GM19328 (cell line): Measurements from ENCODE around the gene SOX9.
"Not testable (repeated sequence)": the region's sequence is repeated elsewhere in the genome, so short reads cannot be mapped to it uniquely, and the experiment has no call there.

ENCODE experiments used
- ATAC-seq: cut with Tn5 transposase; IDR thresholded peaks from one replicate; pipeline ENCODE4 v1.9.1; 2021; ENCODE audit warnings: mild to moderate bottlenecking, moderate library complexity; ENCODE audit not compliant: unreplicated experiment

Gene SOX9

GRCh38 chr17:72110942-72111318 is 9.9 kb upstream of the SOX9 start:
- no peak for ATAC-seq

DNA sequence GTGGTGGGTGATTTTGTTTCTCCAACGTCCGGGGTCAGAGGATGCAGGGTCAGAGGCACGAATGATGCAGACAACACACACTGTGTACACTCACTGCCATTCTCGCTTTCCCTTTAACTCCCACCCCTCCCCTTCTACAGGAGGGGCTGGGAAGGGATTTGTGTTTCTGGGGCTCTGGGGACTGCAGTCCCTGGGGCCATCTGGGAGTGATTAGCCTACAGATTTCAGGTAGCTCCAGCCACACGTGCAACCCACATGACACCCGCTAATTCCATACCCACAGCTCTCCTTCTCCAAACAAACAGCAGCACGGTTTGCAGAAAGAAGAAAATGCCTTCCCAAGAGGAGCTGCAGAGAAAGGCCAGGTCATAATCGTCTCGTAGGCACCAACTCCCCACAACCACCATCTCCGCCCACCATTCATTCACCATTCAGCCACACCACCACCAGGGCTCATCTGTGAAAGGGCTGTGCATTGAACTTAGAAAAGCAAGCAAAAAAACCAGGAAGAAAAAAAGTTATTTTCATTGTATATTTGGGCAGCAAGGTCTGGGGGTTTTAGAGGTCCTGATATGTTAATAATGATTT is 9.4 kb upstream of the SOX9 start:
- ATAC-seq: no peak

- ATAC-seq: not testable (repeated sequence)
These were observed 8.9 kb upstream of the SOX9 start for GRCh38 chr17:72111926-72112325.

DNA sequence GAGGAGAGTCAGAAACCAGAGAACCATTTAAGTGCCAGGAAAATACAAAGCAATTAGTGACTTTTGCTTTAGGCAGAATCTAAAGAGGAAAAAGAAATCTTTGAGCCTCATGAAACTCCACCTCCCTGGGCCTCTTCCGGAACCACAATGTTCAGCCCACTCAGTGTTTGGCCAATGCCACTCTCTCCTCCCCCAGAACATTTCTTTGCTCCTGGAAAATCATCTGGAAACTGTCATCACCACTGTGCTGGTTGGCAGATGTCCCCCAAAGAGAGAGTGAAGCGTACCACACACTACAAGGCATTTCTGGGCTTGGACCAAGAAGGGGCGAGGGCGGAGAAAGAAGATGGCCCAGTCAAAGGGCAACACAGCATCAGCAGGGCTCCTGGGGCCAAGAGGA is 7.1 kb upstream of the SOX9 start:
- ATAC-seq: no peak

GRCh38 chr17:72115781-72116525 is 4.9 kb upstream of the SOX9 start:
- ATAC-seq: no peak

DNA sequence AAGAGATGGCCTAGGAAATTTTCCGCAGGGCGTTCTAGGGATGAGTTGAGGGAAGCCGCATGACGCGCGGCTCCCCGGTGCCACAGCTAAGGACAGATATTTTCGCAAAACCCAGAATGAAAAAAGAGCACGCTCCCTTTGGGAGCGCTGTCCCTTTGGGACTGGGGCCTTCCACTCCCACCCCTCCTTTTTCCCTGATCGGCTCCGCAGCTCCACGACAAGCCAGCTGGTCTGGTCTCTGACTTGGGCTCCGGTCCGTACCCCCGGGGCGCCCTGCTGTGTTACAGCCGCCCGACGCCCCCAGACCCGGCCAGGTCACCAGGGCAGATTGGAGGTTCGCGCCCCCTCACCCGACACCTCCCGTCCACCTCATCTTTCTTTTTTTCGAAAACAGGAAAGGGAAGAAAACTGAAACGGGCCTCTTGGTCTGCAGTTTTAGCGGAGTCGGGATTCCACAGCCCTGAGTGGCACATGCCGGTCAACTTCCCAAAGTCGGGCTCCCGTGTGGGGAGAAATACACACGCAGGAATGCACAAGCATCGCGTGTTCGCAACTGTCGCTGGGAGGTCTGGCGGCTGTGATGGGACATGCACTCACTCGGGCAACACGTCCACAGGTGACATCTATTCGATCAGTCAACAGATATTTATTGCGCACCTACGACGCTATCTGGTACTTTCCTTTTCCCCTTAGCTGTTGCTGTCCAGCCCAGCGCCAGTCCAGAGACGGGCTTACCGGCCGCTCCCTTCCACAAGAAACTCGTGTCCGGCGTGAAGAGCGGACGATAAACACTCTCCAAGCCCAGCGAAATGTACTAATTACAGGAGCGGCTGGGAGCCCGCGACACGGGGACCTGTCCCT is 3.9 kb upstream of the SOX9 start:
- ATAC-seq: no peak

DNA sequence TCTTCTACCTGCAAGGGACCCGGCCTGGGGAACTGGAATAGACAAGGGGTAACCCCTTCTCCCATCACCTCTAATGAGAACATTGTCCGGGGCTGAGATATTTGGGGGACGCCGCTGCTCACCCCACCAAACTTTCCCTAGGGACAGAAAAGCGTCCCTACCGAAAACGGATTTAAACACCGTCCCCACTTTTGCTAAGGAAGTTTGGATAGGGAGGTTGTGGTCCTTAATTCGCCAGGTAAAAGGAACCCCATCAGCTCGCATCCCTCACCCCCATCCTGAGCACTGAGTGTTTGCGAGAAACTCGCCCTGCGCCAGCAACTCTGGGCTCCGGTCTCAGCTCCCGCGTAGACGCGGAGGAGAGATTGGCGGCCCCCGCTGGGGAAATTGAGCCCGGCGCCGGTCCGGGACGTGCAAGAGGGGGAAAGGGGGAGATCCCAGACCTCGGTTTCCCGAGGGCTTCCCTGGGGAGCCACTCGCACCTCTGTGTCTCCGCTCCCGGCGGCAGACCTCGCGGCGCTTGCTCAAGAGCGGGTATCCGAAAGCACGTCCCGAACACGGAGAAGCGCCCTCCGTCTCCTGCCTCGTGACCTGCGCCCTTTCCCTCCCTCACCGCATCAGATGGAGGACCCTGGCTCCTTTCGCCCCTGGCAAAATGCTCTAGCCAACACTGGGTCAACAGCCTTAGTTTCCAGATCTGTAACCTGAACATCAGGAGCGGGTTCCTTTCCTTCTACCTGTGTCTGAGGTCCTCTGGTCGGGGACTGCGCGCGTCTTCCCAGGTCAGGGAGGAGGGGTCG is 3.1 kb upstream of the SOX9 start:
- no peak for ATAC-seq

GRCh38 chr17:72118335-72119076 is 2.3 kb upstream of the SOX9 start:
- ATAC-seq: no peak

DNA sequence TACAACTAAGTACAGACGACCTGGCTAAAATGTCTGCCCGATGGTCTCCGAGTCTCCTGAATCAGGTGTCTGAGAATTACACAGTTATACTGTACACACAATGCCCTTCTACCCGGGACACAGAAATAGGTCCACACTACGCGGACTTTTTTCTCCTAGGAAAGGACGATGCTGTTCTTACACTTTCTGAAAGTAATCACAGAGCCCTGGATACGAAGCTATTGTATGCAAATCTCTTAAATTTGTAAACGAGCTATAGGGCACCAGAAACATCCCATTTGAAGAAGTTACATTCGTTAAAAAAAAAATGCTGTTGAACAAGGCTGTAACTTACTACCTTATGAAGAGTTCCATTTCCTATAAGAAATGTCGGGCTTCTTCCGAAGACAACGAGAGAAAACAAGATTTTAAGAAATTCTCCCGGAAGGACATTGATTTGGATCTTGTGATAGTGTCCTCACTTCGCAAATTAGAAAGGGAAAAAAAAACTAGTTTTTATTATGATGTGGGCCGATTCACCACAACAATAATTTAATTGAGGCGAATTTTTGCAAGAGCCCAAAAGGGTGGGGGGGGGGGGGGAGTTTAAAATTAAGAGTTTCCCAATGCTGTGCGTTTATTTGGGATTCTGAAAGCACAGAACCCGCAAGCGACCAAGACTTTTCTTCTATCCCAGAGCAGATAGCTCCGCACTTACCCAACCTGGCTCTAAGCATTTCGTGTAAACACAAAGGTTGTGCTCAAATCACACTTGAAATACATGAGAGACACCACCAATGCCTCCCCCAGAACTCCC is 1.5 kb upstream of the SOX9 start:
- ATAC-seq: no peak

DNA sequence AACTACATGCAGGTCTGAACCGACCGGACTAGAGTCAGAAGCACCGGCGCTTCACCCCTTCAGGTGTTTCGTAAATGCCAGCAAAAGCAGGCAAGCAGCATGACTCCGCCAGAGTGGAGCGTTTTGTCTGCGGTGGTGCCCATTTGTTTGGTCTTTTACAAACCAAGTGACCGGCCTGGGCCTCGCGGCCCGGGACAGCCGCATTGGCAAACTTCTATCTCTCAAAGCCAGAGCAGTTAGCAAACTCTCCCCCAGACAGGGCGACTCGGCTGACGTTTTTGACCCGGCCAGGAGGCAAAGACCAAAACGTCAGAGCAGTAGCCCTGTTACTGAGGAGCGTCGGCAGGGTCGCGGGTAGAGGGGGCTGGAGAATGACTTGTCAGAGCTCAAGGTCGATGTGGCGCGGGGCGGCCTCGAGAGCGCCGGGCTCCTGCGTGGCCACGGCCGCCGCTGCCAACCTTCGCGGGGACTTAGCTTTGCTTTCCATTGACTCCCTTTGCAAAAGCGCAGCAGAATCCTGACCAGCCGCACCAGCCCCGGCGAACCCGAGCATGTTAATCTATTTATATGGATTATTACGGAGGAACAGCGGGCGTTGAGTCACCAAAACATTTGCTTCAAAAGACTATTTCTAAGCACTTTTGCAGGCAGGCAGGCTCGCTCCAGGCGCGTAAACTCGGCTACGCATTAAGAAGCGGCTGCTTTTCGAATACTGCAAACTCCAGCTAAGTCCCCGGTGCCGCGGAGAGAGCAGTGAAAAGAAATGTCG is 763 bp upstream of the SOX9 start:
- ATAC-seq: no peak

DNA sequence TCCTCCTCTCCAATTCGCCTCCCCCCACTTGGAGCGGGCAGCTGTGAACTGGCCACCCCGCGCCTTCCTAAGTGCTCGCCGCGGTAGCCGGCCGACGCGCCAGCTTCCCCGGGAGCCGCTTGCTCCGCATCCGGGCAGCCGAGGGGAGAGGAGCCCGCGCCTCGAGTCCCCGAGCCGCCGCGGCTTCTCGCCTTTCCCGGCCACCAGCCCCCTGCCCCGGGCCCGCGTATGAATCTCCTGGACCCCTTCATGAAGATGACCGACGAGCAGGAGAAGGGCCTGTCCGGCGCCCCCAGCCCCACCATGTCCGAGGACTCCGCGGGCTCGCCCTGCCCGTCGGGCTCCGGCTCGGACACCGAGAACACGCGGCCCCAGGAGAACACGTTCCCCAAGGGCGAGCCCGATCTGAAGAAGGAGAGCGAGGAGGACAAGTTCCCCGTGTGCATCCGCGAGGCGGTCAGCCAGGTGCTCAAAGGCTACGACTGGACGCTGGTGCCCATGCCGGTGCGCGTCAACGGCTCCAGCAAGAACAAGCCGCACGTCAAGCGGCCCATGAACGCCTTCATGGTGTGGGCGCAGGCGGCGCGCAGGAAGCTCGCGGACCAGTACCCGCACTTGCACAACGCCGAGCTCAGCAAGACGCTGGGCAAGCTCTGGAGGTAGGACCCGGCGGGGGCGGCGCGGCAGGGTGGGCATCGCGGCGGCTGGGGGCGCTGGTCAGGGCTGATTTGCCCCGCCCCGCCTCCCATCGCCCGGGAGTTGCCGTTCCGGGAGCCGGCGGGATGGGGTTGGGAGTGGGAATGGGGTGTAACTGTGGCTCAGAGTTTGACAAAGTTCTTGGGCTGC is 567 bp downstream of the SOX9 start:
- peak; percentile 3 for ATAC-seq

GRCh38 chr17:72122010-72122764 is 1.4 kb downstream of the SOX9 start:
- no peak for ATAC-seq

DNA sequence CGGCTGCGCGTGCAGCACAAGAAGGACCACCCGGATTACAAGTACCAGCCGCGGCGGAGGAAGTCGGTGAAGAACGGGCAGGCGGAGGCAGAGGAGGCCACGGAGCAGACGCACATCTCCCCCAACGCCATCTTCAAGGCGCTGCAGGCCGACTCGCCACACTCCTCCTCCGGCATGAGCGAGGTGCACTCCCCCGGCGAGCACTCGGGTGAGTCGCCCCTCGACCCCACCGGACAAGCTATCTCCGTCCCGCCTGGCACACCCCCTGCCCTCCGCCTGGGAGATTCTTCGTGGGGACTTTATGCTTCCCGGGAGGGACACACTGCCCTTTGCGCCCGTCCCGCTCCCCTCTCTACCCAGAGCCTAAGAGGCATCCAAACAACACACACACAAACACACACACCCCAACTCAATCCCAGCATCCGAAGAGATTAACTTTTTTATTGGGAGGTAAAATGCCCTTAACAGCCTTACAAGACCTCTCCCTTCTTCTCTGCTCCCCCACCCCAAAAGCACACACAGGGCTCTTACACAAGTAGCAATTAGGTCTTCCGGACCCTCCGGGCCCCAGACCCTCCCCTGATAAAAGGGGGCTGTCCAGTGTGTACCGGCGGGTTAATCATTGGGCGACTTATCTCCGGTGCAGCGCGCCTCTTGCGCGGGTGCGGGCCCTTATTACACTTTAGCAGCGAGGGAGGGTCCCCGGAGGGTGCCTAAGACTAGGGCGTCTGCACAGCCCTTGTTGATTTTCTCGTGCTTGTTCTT is 2.1 kb downstream of the SOX9 start:
- no peak for ATAC-seq

- no peak for ATAC-seq
These were observed 3.0 kb downstream of the SOX9 start for GRCh38 chr17:72123530-72124437.

DNA sequence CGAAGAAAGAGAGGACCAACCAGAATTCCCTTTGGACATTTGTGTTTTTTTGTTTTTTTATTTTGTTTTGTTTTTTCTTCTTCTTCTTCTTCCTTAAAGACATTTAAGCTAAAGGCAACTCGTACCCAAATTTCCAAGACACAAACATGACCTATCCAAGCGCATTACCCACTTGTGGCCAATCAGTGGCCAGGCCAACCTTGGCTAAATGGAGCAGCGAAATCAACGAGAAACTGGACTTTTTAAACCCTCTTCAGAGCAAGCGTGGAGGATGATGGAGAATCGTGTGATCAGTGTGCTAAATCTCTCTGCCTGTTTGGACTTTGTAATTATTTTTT is 3.6 kb downstream of the SOX9 start:
- ATAC-seq: no peak

DNA sequence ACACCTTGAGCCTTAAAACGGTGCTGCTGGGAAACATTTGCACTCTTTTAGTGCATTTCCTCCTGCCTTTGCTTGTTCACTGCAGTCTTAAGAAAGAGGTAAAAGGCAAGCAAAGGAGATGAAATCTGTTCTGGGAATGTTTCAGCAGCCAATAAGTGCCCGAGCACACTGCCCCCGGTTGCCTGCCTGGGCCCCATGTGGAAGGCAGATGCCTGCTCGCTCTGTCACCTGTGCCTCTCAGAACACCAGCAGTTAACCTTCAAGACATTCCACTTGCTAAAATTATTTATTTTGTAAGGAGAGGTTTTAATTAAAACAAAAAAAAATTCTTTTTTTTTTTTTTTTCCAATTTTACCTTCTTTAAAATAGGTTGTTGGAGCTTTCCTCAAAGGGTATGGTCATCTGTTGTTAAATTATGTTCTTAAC is 4.4 kb downstream of the SOX9 start:
- ATAC-seq: no peak
